Heart left ventricle (tissue), 13 donors: ENCODE data around the gene TSPAN31.

Experiments used
- POLR2A ChIP-seq, 2 donors: fragments of 450-650 bp; IDR thresholded peaks; one replicate each; pipeline ENCODE4 v1.6.1; 2017; ENCODE audit warnings: antibody characterized with exemption in 2 of 2, mild to moderate bottlenecking in 2 of 2, moderate library complexity in 2 of 2
- TF ChIP-seq, protein P1 (sequence below), 12 donors: fragments of 200-600 bp; sonication (generic) in 4 of 12; IDR thresholded peaks; one replicate each; pipeline versions ENCODE4 v1.5.0 to v1.8.0; 2018 to 2022; ENCODE audit warnings: antibody characterized with exemption in 12 of 12, mild to moderate bottlenecking in 5 of 12
- donor health status: ischemic (EF 13 %, LVEDD 7.1; RV severe dilation, severe dysfunction).
- donor health status: DM: no; HTN: yes; CAD: no.
- donor health status: DM: no; HTN: no; CAD: no.
- donor health status: ischemic (EF 25% LVEDD 6.9; RV normal size, moderate dysfunction).
- donor health status: ischemic (EF 25% LVEDD 5.7; RV mildly dilated, moderate dysfunction).
- donor health status: ischemic (EF 35%, LVEDD 5.7; RV mildly dilated, moderate dysfunction).
- donor health status: nonischemic (EF 11% LVEDD 7.7; RV severe dilation, severe dysfunction).
- donor health status: DM: yes; HTN: yes; CAD: no.
- donor health status: PGD.
- donor health status: ischemic (EF 29% LVEDD 5.4; RV normal size, mild dysfunction).
- donor health status: nonischemic (EF 23%, LVEDD 6.1; RV moderate dilation, normal function).

- TF ChIP-seq, protein P1, sequence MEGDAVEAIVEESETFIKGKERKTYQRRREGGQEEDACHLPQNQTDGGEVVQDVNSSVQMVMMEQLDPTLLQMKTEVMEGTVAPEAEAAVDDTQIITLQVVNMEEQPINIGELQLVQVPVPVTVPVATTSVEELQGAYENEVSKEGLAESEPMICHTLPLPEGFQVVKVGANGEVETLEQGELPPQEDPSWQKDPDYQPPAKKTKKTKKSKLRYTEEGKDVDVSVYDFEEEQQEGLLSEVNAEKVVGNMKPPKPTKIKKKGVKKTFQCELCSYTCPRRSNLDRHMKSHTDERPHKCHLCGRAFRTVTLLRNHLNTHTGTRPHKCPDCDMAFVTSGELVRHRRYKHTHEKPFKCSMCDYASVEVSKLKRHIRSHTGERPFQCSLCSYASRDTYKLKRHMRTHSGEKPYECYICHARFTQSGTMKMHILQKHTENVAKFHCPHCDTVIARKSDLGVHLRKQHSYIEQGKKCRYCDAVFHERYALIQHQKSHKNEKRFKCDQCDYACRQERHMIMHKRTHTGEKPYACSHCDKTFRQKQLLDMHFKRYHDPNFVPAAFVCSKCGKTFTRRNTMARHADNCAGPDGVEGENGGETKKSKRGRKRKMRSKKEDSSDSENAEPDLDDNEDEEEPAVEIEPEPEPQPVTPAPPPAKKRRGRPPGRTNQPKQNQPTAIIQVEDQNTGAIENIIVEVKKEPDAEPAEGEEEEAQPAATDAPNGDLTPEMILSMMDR (IDR thresholded peaks at IDR 0.05) = no peak
- TF ChIP-seq POLR2A (IDR thresholded peaks at IDR 0.05) = no peak
Observed at GRCh38 chr12:57746025-57746424, 1.2 kb downstream of the TSPAN31 start.
